SK-N-SH (cell line): ENCODE measurements around the gene ARID1B.

ENCODE experiments used
- GABPA ChIP-seq: IDR thresholded peaks from 2 replicates; pipeline ENCODE4 v1.4.0; 2012; ENCODE audit warnings: low read depth, mild to moderate bottlenecking
- TF ChIP-seq, protein P1 (sequence below): fragments of 200-600 bp; sonication (generic); IDR thresholded peaks from 2 replicates; pipeline ENCODE4 v1.6.1; 2017; ENCODE audit warnings: antibody characterized with exemption, mild to moderate bottlenecking, moderate library complexity

DNA sequence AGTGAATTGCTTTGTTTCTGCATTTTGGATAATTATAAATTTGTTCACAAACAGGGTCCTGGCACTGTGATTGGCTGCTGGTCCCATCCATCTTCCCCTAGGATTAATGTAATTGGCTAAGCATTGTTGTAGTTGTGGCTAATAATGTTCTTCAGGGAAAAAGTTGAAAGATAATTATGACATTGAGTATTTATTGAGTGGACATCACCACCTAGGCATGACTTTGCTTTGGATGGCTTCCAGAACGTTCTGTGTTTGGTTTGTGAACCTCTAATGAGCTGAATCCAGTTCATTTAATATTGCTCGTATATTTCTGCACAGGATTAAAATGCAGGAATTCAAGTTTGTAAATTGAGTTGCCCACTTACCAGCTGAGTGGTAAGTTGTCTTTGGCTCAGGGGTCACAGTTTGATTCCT, 55.1 kb downstream of the ARID1B start:
- TF ChIP-seq, protein P1, sequence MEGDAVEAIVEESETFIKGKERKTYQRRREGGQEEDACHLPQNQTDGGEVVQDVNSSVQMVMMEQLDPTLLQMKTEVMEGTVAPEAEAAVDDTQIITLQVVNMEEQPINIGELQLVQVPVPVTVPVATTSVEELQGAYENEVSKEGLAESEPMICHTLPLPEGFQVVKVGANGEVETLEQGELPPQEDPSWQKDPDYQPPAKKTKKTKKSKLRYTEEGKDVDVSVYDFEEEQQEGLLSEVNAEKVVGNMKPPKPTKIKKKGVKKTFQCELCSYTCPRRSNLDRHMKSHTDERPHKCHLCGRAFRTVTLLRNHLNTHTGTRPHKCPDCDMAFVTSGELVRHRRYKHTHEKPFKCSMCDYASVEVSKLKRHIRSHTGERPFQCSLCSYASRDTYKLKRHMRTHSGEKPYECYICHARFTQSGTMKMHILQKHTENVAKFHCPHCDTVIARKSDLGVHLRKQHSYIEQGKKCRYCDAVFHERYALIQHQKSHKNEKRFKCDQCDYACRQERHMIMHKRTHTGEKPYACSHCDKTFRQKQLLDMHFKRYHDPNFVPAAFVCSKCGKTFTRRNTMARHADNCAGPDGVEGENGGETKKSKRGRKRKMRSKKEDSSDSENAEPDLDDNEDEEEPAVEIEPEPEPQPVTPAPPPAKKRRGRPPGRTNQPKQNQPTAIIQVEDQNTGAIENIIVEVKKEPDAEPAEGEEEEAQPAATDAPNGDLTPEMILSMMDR: no peak
- TF ChIP-seq GABPA: no peak
